ENCODE data around the gene CDK5RAP1.

The CDK5RAP1 gene

GRCh38 chr20:33332905-33333456 lies 68.3 kb downstream of the CDK5RAP1 start:
- DNase-seq, result no peak

- DNase-seq, result no peak
Measured at GRCh38 chr20:33328157-33329137, 72.9 kb downstream of the CDK5RAP1 start.

DNA sequence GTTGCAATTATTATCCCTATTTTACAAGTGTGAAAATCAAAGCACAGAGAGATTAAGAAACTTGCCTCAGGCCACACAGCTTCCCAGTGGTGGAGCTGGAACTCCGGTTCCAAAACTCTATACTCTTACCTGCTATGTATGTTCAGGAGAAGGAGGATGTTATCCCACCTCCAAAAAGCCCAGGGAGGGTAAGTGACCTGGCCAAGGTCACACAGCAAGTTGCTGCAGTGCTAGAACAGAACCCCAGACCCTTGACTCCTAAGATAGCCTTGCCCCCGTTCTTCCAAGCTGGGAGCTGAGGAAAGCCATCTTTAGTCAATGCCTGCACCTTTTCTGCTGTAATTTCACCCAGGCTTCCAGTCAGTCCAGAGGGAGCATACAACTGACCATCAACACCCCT lies 76.0 kb downstream of the CDK5RAP1 start:
- no peak for DNase-seq

GRCh38 chr20:33323236-33323635 lies 78.1 kb downstream of the CDK5RAP1 start:
- DNase-seq, result no peak

GRCh38 chr20:33322456-33322855 lies 78.9 kb downstream of the CDK5RAP1 start:
- DNase-seq, result no peak

- peak; percentile 75 for DNase-seq
Measured at GRCh38 chr20:33320006-33320405, 81.3 kb downstream of the CDK5RAP1 start.

DNA sequence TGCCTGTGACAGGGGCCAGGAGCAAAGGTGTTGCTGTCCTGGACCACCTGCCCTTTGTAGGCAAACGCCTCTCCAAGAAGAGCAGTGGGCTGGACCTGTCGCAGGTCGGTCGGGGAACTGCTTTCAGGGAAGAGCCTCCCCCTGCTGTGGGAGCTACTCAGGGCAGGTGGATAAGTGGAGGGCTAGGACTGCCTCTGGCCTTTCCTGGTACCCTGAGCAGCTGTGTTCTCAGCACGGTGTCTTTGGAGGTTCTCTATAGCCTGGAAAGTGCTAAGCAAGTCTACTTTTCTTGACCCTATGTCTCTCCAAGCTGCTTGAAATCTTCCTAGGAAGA lies 83.3 kb downstream of the CDK5RAP1 start:
- no peak for DNase-seq

- DNase-seq, result no peak
Measured at GRCh38 chr20:33317424-33318095, 83.8 kb downstream of the CDK5RAP1 start.

GRCh38 chr20:33316958-33317357 lies 84.4 kb downstream of the CDK5RAP1 start:
- DNase-seq, result no peak

DNA sequence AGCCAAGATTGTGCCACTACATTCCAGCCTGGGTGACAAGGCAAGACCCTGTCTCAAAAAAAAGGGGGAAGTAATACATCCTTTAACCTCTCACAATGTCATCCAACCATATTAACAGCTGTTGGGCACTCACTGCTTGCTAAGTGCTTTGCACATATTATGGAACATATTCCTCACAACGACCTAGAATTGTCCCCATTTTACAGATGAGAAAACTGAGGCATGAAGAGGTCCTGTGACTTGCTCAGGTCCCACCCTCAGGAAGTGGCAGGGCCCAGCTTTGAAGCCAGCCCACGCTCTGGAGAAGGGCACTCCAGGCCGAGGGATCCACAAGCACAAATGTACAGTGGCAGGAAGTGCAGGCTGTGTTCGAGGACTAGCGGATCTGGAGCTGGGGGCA lies 85.0 kb downstream of the CDK5RAP1 start:
- DNase-seq, result no peak

DNA sequence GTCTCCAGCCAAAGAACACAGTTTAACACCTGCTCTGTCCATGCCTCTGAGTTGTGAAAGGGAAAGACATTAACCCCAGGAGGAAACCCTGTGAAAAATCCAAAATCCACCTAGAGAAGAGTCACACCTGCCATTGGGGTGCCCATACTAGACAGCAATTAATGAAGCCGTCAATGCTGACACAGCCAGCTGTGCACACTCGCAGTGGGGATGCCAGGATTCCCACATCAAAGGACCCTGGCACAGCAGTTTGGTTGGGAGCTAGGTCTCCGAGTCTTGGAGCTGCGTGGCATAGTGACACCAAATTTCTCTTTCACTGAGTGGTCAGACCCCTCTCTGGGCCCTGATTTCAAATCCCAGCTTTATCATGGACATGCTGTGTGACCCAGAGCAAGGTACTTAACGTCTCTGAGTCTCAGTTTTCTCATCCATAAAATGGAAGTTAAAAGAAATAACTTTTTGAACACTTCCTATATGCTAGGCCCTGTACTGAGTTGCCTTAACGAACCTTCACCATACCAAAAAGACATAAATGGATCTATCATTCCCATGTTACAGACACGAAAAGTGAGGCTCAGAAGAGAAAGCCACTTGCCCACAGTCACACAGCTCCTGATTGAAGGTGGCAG lies 87.5 kb downstream of the CDK5RAP1 start:
- no peak for DNase-seq

DNA sequence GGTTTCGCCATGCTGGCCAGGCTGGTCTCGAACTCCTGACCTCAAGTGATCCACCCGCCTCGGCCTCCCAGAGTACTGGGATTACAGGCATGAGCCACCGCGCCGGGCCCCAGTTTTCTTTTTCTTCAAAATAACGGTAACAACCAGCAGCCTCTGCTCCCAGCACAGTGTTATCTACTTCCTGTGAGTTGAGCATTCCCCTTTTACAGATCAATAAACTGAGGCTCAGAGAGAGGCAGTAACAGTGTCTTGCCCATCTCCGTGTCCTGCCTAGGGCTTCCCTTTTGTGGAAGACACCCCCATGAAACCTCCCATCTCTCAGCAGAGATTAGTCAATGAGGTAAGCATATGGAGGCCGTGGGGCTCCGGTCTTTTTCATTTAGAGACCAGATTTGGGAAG lies 88.7 kb downstream of the CDK5RAP1 start:
- DNase-seq, result no peak

GRCh38 chr20:33311996-33312395 lies 89.3 kb downstream of the CDK5RAP1 start:
- DNase-seq, result no peak

DNA sequence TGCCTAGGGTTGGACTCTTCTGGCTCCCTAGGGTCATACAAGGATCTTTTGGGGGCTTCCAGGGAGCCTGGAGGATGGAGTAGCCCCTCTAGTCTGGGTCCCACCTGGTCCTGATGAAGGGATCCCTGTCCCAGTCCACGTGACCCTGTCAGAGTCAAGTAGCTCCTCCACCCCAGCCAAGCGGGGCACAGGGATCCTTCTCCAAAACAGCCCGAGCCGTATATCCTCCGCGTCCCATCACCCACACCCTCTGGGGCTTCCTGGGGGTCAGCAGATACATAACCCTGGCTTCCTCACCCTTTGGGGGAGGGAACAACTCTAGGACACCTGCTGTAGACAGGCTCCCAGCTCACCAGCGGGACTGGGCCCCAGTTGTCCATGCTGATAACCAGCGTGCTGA lies 90.3 kb downstream of the CDK5RAP1 start:
- no peak for DNase-seq

GRCh38 chr20:33310327-33310899 lies 90.9 kb downstream of the CDK5RAP1 start:
- no peak for DNase-seq

GRCh38 chr20:33309631-33310030 lies 91.7 kb downstream of the CDK5RAP1 start:
- DNase-seq, result no peak

All from hematopoietic multipotent progenitor cell treated with erythropoietin and hydrocortisone succinate and interleukin-3 and kit ligand, for 8 days (in vitro differentiated cells).